HFFc6 (cell line): Measurements from ENCODE around the gene SLC66A1. TPM values are rescaled to one million over a fixed set of nuclear protein-coding genes. Genes with fewer than 3 reads are reported as not detected.
A peak's percentile ranks its signal among the peaks of the same experiment; 100 is the strongest.

Experiments used
- DNase-seq: peaks from one replicate; pipeline ENCODE4 v3.0.0-alpha.2; 2018
- H3K27ac Mint-ChIP-seq: 2 replicates; pipeline ENCODE4 v1.8.0; 2020; ENCODE audit warnings: mild to moderate bottlenecking, mixed read lengths
- H3K27me3 Mint-ChIP-seq: 2 replicates; pipeline ENCODE4 v1.8.0; 2021; ENCODE audit warnings: mild to moderate bottlenecking, moderate library complexity, mixed read lengths; ENCODE audit not compliant: insufficient read depth
- H3K36me3 Mint-ChIP-seq: 2 replicates; pipeline ENCODE4 v1.8.0; 2021; ENCODE audit warnings: low read depth, mixed read lengths
- H3K4me1 Mint-ChIP-seq: 2 replicates; pipeline ENCODE4 v1.8.0; 2020; ENCODE audit warnings: low read depth, mixed read lengths
- H3K4me3 Mint-ChIP-seq: 2 replicates; pipeline ENCODE4 v1.8.0; 2020; ENCODE audit warnings: mild to moderate bottlenecking, moderate library complexity, mixed read lengths
- H3K9me3 Mint-ChIP-seq: 2 replicates; pipeline ENCODE4 v1.8.0; 2020; ENCODE audit warnings: mild to moderate bottlenecking, mixed read lengths
- CTCF ChIP-seq: fragments of 200-600 bp; sonication (generic); IDR thresholded peaks from 2 replicates; pipeline ENCODE4 v1.5.0; 2021; ENCODE audit warnings: antibody characterized with exemption, mild to moderate bottlenecking
- total RNA-seq, 6 experiments: library from RNA; stranded (reverse); fragmentation: NEBNext Ultra II Directional; extraction: Animal tissue kit (Norgen Biotek cat#: 25700); gene quantifications; 2 replicates in 1 of 6; 3 replicates in 5 of 6; pipeline ENCODE4 v1.2.3, GENCODE V29; 2021

SLC66A1 gene
- total RNA-seq, 6 experiments from 2014 or later = 13.3 to 15.6 (median 14.2) TPM

- Mint-ChIP-seq H3K27me3 (peaks cover 18% of the 10 kb centered on the region), H3K36me3 (no peaks in the 10 kb centered on the region), H3K27ac (no peak overlapping the region), H3K4me3 (no peak overlapping the region), H3K4me1 (no peaks in the 10 kb centered on the region), H3K9me3 (no peaks in the 10 kb centered on the region)
- DNase-seq = no peak
- no peak for TF ChIP-seq CTCF
These were observed 15.6 kb downstream of the SLC66A1 start for GRCh38 chr1:19327736-19328135.

- Mint-ChIP-seq H3K4me3 (no peak overlapping the region), H3K27ac (no peak overlapping the region), H3K27me3 (peaks cover 22% of the 10 kb centered on the region), H3K4me1 (no peaks in the 10 kb centered on the region), H3K9me3 (no peaks in the 10 kb centered on the region), H3K36me3 (no peaks in the 10 kb centered on the region)
- no peak for DNase-seq
- no peak for TF ChIP-seq CTCF
These were observed 16.4 kb downstream of the SLC66A1 start for GRCh38 chr1:19328486-19328885.

DNA sequence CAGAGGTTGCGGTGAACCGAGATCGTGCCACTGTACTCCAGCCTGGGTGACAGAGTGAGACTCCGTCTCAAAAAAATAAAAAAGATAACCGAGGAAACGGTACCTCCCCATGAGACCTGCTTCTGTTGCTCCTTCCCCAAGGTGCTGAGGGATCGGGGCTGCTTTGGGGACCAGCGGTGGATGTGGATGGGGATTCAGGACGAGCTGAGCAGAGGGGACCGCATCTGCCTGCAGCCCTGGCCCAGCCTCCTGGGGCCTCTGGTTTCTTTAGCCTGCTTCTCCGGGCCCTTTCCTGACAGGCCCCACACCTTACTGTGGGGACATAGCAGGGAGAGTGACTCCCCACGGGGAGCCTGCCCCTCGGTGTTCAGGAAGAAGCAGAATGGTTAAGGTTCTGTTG lies 17.1 kb downstream of the SLC66A1 start:
- TF ChIP-seq CTCF = no peak
- Mint-ChIP-seq H3K9me3 (no peaks in the 10 kb centered on the region), H3K36me3 (no peaks in the 10 kb centered on the region), H3K4me1 (peaks cover 3% of the 10 kb centered on the region), H3K27me3 (peaks cover 28% of the 10 kb centered on the region), H3K4me3 (no peak overlapping the region), H3K27ac (no peak overlapping the region)
- no peak for DNase-seq

DNA sequence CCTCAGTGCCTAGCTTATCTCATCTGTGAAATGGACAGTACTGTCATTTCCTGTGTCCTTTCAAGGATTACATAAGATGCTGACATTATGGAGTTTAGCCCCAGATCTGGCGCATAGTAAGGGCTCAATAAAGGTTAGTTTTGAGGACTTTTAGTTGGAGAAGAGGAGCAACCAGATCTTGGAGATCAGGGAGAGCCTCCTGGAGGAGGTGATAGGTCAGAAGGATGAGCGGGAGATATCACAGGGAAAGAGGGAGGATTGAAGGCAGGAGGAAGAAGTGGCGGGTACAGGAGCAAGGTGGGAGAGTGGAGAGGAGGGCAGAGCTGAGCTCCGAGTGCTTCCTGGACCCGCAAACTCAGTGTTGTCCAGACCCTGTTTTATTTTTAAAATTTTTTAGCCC lies 17.5 kb downstream of the SLC66A1 start:
- DNase-seq = no peak
- H3K9me3 Mint-ChIP-seq = no peaks in the 10 kb centered on the region
- peaks cover 8% of the 10 kb centered on the region for H3K4me1 Mint-ChIP-seq
- H3K27ac Mint-ChIP-seq = no peak overlapping the region
- H3K36me3 Mint-ChIP-seq = no peaks in the 10 kb centered on the region
- peaks cover 30% of the 10 kb centered on the region for H3K27me3 Mint-ChIP-seq
- TF ChIP-seq CTCF = no peak
- peak overlapping the region; percentile 24; the same call in 1 of the 2 replicates for H3K4me3 Mint-ChIP-seq

GRCh38 chr1:19330449-19331135 lies 18.5 kb downstream of the SLC66A1 start:
- peak overlapping the region; percentile 52 for H3K27ac Mint-ChIP-seq
- no peak overlapping the region; the same call in 1 of the 2 replicates for H3K4me3 Mint-ChIP-seq
- H3K4me1 Mint-ChIP-seq = peaks cover 8% of the 10 kb centered on the region
- H3K9me3 Mint-ChIP-seq = no peaks in the 10 kb centered on the region
- no peak for DNase-seq
- H3K27me3 Mint-ChIP-seq = peaks cover 38% of the 10 kb centered on the region
- no peak for TF ChIP-seq CTCF
- no peaks in the 10 kb centered on the region for H3K36me3 Mint-ChIP-seq
